HG02642 (cell line): ENCODE results near the gene CGB1.
A peak's percentile ranks its signal among the peaks of the same experiment; 100 is the strongest.
"Not testable (repeated sequence)": the region's sequence is repeated elsewhere in the genome, so short reads cannot be mapped to it uniquely, and the experiment has no call there.

ENCODE experiments used
- ATAC-seq: cut with Tn5 transposase; IDR thresholded peaks from one replicate; pipeline ENCODE4 v1.9.1; 2021; ENCODE audit warnings: mild to moderate bottlenecking; ENCODE audit not compliant: unreplicated experiment, poor library complexity

CGB1 gene

DNA sequence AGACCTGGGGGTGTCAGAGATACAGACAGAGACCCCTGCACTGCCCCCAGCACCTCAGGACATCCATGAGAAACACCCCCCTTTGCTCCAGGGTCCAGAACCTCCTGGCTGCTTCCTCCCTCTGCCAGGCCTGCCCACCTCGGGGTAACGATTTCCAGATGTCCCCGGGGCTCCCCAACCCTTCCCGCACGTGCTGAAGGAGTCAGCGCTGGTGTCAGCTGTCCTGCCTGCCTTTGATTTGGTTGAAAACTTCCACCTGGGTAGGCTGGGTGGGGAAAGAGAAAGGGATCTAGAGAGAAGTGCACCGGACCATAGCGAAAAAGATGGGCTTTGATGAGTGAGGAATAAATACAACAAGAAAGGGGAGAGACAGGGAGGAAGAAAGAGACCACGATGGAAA, 22.4 kb upstream of the CGB1 start:
- ATAC-seq, result no peak

DNA sequence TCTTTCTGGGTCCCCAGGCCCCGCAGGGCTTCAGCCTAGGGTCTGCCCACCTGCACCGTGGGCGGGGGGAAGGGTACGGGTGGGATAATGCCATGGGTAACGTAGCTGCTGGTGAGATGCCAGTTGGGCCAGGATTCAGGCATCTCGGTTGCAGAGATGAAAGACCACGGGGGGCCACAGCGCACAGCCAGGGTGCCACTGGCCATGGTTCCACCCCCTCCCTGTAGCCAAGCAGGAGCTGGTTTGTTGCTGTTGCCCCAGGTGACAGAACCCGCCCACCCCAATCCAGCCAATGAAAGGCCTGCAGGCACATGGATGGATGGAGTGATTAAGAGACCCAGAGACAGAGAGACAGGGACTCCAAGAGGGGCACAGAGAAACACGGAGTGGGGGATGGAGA, 21.9 kb upstream of the CGB1 start:
- no peak for ATAC-seq

DNA sequence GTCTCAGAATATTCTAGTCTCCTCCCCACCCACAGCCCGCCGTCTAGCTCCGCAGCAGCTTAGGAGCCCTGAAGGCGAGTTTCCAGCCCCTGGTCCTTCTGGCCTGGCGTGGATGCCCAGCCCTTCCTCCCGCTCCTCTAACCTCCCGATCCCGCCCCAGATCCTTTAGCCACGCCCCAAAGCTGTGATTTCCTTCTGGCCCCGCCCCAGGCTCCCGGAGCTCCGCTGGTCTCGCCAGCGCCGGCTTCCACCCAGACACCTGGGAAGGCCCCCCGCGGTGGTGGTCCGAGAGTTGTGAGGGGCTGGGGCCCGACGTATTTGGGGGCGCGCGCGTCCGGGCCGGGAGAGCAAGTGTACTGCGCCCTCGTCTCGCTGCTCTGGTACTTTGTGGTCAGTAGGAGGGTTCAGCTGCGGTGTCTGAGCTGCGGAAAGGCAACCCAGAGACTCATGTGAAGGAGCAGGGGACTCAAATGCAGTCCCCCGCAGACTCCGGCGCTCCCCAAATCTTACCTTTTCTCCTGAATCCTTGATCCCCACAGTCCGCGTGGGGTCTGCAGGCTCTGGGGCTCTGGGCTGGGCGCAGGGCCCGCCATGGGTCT, 21.0 kb upstream of the CGB1 start, which contains the start of gene CGB7:
TSS of gene CGB7 (minus strand) at position 114 of the 599 bp plus-strand sequence. CDS start 2,374 bp downstream, outside the sequence.
- ATAC-seq, result no peak

DNA sequence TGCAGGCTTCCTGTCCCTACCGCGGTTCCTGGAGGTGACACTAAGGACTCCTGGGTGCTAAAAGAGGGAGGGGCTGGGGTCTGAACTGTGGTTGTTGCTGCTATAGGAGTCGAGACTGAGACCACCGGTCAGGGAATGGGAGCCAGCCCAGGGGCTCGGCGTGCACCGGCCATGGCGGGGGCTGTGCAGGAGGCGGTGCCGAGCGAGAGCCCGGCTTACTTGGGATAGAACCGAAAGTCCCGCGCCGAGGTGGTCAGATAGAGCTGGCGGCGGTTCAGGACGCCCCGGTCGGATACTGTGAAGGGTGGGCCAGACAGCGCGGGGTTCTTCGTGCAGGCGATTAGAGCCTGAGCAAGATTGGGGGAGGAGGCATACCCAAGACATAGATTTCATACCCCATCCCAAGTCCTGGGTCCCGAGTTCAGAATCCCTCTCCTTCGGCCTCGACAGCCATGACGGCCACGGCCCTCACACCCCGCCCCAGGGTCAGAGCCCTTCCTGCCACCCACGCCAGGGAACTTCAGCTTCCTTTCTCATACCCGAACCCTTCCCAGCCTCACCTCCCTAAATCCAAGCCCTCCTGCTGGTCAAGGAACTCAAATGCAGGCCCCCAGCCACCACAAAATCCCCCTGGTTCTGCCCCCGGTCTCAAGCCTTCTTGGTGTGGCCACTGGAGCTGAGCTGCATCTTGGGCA, 20.4 kb upstream of the CGB1 start:
- ATAC-seq, result not testable (repeated sequence)

DNA sequence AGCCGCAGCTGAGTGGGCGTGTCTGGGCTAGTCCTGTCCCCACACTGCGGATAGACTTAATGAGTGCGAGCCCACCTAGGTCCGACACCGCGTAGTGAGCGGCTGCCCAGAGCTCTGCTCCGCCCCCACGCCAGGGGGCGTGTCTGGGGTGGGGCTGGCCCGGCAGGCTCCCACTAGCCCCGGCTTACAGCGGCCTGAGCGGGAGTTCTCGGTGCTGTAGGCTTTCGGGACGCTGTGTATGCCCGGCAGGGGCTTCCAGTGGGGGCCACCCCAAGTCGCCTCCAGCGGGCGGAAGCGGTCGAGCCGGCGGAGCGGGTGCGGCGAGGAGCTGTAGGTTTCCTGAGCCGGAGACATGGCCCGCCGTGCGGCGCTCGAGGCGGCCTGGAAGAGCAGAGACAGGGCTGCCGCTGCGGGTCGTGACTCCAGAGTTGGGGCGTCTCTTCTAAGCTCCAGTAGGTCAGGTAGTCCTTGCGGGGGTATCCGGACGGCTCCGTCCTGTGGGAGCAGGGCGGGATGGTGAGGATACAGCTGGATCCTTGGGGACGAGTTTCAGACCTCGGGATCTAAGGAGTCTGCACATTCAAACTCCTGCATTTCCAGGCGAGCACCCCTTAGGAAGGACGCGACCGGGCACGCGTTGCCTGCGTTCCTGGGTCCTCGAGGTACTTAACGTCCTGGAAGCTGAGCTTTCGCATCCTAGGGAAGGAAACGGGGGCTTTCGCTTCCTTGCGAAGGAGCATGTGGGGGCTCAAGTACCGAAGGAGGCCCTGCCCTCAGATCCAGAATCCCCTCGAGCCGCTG, 19.6 kb upstream of the CGB1 start:
- peak; percentile 68 for ATAC-seq

DNA sequence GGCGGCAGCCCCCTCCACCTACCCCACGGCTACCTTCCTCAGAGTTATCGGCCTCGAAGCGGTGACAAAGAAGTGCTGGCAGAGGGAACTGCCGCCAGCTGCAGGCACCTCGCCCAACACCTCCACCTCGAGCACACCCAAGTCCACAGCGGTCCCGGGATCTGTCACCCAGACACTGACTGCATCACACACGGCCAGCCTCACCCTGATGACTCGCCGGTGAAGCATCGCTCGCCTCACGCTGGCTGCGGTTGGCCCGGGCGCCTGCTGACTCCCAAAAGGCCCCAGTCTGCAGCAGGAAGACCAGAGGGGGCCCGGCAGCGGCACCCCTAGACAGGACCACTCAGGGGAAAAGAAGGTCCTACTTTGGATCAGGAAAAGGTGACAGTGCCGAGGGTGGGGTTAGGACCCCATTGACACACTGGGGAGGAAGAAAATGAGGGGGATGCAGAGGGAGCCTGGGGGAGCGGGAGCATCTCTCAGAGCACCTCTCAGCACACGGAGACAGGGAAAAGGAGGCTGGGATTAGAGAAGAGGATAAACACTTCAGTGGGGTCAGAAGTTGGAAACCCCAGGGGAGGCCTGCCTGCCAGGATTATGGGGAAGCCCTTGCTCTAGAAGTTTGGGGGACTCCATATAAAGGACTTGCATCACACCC, 13.8 kb upstream of the CGB1 start:
- not testable (repeated sequence) for ATAC-seq

DNA sequence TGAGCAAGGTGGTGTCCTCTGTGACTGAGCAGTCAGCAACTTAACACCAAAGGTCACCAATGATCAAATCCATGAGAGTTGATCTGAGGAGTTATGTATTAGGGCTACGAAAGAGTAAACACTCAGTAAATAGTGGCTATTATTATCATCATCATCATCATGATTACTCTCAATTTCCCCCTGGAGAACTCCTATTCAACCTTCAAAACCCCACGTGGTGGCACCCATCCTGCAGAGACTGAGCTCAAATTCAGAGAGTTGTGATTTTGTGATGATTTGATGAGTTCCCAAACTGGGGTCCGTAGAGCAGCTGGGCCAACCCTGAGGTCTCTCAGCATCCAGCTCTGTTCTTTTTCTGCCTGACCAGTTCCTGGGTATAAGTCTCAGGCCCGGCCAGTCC, 13.1 kb upstream of the CGB1 start:
- not testable (repeated sequence) for ATAC-seq

DNA sequence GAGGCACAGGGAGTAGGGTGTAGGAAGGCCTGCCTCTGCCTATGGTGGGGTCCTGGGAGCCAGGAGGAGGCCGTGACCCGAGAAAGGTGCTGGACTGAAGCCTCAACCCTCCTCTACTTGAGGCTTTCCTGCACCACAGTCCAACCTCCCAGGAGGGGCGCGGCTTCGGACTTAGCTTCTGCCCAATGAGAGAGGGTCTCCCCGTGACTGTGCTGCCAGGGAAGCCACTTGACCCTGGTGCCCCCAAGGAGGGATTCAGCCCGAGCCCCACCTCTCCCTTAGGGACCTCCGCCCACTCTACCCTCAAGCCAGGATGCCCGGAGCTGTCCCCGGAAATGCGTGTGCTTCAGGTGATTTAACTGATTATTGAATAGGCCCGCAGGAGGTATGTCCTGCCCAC, 12.3 kb upstream of the CGB1 start, which contains the start of gene CGB8:
TSS of gene CGB8 (minus strand) at position 101 of the 400 bp plus-strand sequence. CDS start 372 bp downstream, outside the sequence.
- not testable (repeated sequence) for ATAC-seq

DNA sequence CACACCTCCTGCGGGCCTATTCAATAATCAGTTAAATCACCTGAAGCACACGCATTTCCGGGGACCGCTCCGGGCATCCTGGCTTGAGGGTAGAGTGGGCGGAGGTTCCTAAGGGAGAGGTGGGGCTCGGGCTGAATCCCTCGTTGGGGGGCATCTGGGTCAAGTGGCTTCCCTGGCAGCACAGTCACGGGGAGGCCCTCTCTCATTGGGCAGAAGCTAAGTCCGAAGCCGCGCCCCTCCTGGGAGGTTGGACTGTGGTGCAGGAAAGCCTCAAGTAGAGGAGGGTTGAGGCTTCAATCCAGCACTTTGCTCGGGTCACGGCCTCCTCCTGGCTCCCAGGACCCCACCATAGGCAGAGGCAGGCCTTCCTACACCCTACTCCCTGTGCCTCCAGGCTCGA, 6.9 kb upstream of the CGB1 start, which contains the start of gene CGB5:
TSS of gene CGB5 (plus strand) at position 301 of the 400 bp plus-strand sequence. CDS start 362 bp downstream, outside the sequence.
- not testable (repeated sequence) for ATAC-seq

DNA sequence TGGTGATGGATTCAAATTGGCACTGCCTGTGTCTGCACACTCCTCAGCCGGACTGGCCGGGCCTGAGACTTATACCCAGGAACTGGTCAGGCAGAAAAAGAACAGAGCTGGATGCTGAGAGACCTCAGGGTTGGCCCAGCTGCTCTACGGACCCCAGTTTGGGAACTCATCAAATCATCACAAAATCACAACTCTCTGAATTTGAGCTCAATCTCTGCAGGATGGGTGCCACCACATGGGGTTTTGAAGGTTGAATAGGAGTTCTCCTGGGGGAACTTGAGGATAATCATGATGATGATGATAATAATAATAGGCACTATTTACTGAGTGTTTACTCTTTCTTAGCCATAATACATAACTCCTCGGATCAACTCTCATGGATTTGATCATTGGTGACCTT, 6.0 kb upstream of the CGB1 start:
- not testable (repeated sequence) for ATAC-seq

DNA sequence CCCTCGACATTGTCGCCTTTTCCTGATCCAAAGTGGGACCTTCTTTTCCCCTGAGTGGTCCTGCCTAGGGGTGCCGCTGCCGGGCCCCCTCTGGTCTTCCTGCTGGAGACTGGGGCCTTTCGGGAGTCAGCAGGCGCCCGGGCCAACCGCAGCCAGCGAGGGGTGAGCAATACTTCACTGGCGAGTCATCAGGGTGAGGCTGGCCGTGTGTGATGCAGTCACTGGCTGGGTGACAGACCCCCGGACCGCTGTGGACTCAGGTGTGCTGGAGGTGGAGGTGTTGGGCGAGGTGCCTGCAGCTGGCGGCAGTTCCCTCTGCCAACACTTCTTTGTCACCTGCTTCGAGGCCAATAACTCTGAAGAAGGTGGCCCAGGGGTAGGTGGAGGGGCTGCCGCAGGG, 5.5 kb upstream of the CGB1 start:
- ATAC-seq, result no peak

DNA sequence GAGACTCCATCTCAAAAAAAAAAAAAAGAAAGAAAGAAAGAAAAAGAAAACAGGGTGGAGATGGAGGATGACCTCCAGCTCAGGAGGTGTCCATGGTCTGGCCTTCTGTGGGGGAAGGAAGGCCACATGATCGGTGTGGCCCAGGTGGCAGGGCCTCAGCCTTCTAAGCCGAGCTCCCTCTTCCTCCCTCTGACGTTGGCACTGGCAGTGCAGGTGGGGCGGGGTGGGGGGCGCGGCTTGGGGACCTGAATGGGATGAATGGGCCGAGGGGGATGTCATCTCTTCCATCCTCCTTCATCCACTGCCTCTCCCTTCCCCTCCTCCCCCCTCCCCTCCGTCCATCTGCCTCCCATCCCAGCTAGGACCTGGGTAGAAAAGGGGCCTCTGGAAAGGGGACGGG, 3.0 kb upstream of the CGB1 start:
- not testable (repeated sequence) for ATAC-seq

DNA sequence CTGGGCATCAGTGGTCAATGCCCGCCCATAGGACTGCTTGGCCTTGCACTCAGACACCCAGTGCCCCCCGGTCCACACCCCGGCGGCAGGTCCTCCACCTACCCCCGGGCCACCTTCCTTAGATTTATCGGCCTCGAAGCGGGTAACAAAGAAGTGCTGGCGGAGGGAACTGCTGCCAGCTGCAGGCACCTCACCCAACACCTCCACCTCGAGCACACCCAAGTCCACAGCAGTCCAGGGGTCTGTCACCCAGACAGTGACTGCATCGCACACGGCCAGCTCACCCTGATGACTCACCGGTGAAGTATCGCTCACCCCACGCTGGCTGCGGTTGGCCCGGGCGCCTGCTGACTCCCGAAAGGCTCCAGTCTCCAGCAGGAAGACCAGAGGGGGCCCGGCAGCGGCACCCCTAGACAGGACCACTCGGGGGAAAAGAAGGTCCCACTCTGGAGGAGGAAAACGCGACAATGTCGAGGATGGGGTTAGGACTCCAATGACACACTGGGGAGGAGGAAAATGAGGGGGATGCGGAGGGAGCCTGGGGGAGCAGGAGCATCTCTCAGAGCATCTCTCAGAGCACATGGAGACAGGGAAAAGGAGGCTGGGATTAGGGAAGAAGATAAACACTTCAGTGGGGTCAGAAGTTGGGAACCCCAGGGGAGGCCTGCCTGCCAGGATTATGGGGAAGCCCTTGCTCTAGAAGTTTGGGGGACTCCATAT, 2.0 kb upstream of the CGB1 start:
- ATAC-seq, result not testable (repeated sequence)

DNA sequence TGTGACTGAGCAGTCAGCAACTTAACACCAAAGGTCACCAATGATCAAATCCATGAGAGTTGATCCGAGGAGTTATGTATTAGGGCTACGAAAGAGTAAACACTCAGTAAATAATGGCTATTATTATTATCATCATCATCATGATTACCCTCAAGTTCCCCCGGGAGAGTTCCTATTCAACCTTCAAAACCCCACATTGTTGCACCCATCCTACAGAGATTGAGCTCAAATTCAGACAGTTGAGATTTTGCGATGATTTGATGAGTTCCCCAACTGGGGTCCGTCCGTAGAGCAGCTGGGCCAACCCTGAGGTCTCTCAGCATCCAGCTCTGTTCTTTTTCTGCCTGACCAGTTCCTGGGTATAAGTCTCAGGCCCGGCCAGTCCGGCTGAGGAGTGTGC, 1.4 kb upstream of the CGB1 start:
- ATAC-seq, result not testable (repeated sequence)

DNA sequence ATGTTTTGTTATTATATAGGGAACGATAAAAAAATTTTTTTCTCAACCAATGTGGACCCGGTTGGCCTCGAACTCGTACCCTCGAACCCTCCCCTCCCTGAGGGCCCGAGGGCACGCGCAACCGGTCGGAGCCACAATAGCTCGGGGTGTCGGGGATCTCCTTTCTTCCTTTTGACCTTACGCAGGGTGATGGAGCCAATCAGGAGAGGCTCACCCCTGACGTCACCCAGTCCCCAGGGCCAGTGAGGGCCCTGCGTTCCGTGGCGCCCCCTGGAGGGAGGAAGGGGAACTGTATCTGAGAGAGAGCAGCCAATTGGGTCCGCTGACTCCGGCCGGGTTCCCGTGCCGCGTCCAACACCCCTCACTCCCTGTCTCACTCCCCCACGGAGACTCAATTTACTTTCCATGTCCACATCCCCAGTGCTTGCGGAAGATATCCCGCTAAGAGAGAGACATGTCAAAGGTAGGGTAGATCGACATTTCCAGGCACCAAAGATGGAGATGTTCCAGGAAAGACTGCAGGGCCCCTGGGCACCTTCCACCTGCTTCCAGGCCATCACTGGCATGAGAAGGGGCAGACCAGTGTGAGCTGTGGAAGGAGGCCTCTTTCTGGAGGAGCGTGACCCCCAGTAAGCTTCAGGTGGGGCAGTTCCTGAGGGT, 4.9 kb downstream of the CGB1 start, which contains the start of gene CGB2:
TSS of gene CGB2 (plus strand) at position 249 of the 660 bp plus-strand sequence. CDS start at position 455, 206 bp downstream.
- ATAC-seq, result not testable (repeated sequence)

DNA sequence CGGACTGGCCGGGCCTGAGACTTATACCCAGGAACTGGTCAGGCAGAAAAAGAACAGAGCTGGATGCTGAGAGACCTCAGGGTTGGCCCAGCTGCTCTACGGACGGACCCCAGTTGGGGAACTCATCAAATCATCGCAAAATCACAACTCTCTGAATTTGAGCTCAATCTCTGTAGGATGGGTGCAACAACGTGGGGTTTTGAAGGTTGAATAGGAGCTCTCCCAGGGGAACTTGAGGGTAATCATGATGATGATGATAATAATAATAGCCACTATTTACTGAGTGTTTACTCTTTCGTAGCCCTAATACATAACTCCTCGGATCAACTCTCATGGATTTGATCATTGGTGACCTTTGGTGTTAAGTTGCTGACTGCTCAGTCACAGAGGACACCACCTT, 6.4 kb downstream of the CGB1 start:
- not testable (repeated sequence) for ATAC-seq

DNA sequence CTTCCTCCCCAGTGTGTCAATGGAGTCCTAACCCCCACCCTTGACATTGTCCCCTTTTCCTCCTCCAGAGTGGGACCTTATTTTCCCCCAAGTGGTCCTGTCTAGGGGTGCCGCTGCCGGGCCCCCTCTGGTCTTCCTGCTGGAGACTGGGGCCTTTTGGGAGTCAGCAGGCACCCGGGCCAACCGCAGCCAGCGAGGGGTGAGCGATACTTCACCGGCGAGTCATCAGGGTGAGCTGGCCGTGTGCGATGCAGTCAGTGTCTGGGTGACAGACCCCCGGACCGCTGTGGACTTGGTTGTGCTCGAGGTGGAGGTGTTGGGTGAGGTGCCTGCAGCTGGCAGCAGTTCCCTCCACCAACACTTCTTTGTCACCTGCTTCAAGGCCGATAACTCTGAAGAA, 6.9 kb downstream of the CGB1 start:
- not testable (repeated sequence) for ATAC-seq

DNA sequence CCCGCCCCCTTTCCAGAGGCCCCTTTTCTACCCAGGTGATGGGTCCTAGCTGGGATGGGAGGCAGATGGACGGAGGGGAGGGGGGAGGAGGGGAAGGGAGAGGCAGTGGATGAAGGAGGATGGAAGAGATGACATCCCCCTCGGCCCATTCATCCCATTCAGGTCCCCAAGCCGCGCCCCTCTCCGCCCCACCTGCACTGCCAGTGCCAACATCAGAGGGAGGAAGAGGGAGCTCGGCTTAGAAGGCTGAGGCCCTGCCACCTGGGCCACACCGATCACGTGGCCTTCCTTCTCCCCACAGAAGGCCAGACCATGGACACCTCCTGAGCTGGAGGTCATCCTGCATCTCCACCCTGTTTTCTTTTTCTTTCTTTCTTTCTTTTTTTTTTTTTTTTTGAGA, 8.0 kb downstream of the CGB1 start:
- not testable (repeated sequence) for ATAC-seq

DNA sequence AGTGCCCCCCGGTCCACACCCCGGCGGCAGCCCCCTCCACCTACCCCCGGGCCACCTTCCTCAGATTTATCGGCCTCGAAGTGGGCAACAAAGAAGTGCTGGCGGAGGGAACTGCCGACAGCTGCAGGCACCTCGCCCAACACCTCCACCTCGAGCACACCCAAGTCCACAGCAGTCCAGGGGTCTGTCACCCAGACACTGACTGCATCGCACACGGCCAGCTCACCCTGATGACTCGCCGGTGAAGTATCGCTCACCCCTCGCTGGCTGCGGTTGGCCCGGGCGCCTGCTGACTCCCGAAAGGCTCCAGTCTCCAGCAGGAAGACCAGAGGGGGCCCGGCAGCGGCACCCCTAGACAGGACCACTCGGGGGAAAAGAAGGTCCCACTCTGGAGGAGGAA, 11.1 kb downstream of the CGB1 start:
- ATAC-seq, result not testable (repeated sequence)
